Cardiac muscle cell (in vitro differentiated cells and primary cell): ENCODE data around the gene CD99L2. TPM values are rescaled to one million over a fixed set of nuclear protein-coding genes. Genes with fewer than 3 reads are reported as not detected.

Experiments
- DNase-seq, 2 donors: peaks; one replicate each; pipeline versions ENCODE4 v3.0.0 to v3.0.0-alpha.2; 2010 to 2017; ENCODE audit warnings: low read depth in 1 of 2, low spot score in 1 of 2
- H3K27ac ChIP-seq: fragments of 200-600 bp; sonication (generic); 2 replicates; pipeline ENCODE4 v1.5.1; 2016
- H3K27me3 ChIP-seq: fragments of 200-600 bp; sonication (generic); 2 replicates; pipeline ENCODE4 v1.6.0; 2016; ENCODE audit warnings: control low read depth
- H3K36me3 ChIP-seq: fragments of 200-600 bp; sonication (generic); 2 replicates; pipeline ENCODE4 v1.5.1; 2016; ENCODE audit warnings: control low read depth
- H3K4me1 ChIP-seq: fragments of 200-600 bp; sonication (generic); 2 replicates; pipeline ENCODE4 v1.8.1; 2017; ENCODE audit warnings: low read depth, mild to moderate bottlenecking, mixed run types
- H3K4me3 ChIP-seq: fragments of 200-600 bp; sonication (generic); 2 replicates; pipeline ENCODE4 v1.5.1; 2016; ENCODE audit warnings: mild to moderate bottlenecking
- H3K9me3 ChIP-seq: fragments of 200-600 bp; sonication (generic); 2 replicates; pipeline ENCODE4 v1.5.1; 2017; ENCODE audit warnings: low read depth, mild to moderate bottlenecking, control low read depth
- CTCF ChIP-seq: IDR thresholded peaks from 2 replicates; pipeline ENCODE4 v1.5.1; 2012; ENCODE audit warnings: low read depth, mild to moderate bottlenecking, low read length
- polyA plus RNA-seq: library from polyadenylated mRNA; unstranded; fragments of >200 nt; fragmentation: Nextera tagmentation; extraction: Ambion mirVana; gene quantifications from 2 replicates; pipeline ENCODE4 v1.2.1, GENCODE V29; 2016
- total RNA-seq: library from RNA; depleted of rRNA; stranded (reverse); fragments of >200 nt; gene quantifications from 2 replicates; pipeline ENCODE4 v1.2.3, GENCODE V29; 2016

CD99L2 gene
- total and polyA plus RNA-seq, 2 experiments from 2014 or later: 44.7 to 53.5 TPM

- Histone ChIP-seq H3K36me3 (no peaks in the 10 kb centered on the region), H3K27ac (no peak overlapping the region), H3K27me3 (no peaks in the 10 kb centered on the region), H3K4me1 (no peaks in the 10 kb centered on the region), H3K4me3 (no peak overlapping the region), H3K9me3 (no peaks in the 10 kb centered on the region)
- TF ChIP-seq CTCF: no peak
- DNase-seq: no peak
These were observed 35.3 kb downstream of the CD99L2 start for GRCh38 chrX:150863191-150863590.

- H3K4me1 ChIP-seq: peaks cover 5% of the 10 kb centered on the region
- TF ChIP-seq CTCF: no peak
- no peaks in the 10 kb centered on the region for H3K36me3 ChIP-seq
- H3K27me3 ChIP-seq: no peaks in the 10 kb centered on the region
- DNase-seq: no peak
- no peak overlapping the region for H3K4me3 ChIP-seq
- H3K27ac ChIP-seq: no peak overlapping the region
- no peaks in the 10 kb centered on the region for H3K9me3 ChIP-seq
These were observed 41.0 kb downstream of the CD99L2 start for GRCh38 chrX:150857453-150857852.

- peaks cover 5% of the 10 kb centered on the region for H3K4me1 ChIP-seq
- no peaks in the 10 kb centered on the region for H3K27me3 ChIP-seq
- no peak for TF ChIP-seq CTCF
- no peaks in the 10 kb centered on the region for H3K36me3 ChIP-seq
- no peak overlapping the region for H3K4me3 ChIP-seq
- H3K9me3 ChIP-seq: no peaks in the 10 kb centered on the region
- no peak overlapping the region for H3K27ac ChIP-seq
- no peak for DNase-seq
These were observed 41.7 kb downstream of the CD99L2 start for GRCh38 chrX:150856785-150857184.

- H3K36me3 ChIP-seq: no peaks in the 10 kb centered on the region
- H3K4me1 ChIP-seq: peaks cover 5% of the 10 kb centered on the region
- DNase-seq: peak in 1 of 2 donors; percentile 40
- no peaks in the 10 kb centered on the region for H3K27me3 ChIP-seq
- H3K9me3 ChIP-seq: no peaks in the 10 kb centered on the region
- H3K27ac ChIP-seq: no peak overlapping the region
- TF ChIP-seq CTCF: no peak
- H3K4me3 ChIP-seq: no peak overlapping the region
These were observed 42.4 kb downstream of the CD99L2 start for GRCh38 chrX:150856101-150856500.

- peaks cover 5% of the 10 kb centered on the region for H3K4me1 ChIP-seq
- DNase-seq: no peak
- H3K36me3 ChIP-seq: no peaks in the 10 kb centered on the region
- no peaks in the 10 kb centered on the region for H3K9me3 ChIP-seq
- no peak overlapping the region for H3K4me3 ChIP-seq
- H3K27me3 ChIP-seq: no peaks in the 10 kb centered on the region
- no peak for TF ChIP-seq CTCF
- no peak overlapping the region for H3K27ac ChIP-seq
These were observed 43.6 kb downstream of the CD99L2 start for GRCh38 chrX:150854856-150855255.
